Measurements from ENCODE around the gene EXD3. TPM values are rescaled to one million over a fixed set of nuclear protein-coding genes. Genes with fewer than 3 reads are reported as not detected.
"Not testable (repeated sequence)": the region's sequence is repeated elsewhere in the genome, so short reads cannot be mapped to it uniquely, and the experiment has no call there.

EXD3 gene
- total RNA-seq (ENCODE audit: unreplicated experiment) = 24.5 TPM
- long read RNA-seq, partial matches to known transcripts = 0 of 5 reads
- long read RNA-seq, other reads (novel, unspliced or antisense) = 2 of 5 reads

- H3K4me1 Mint-ChIP-seq (ENCODE audit: low read depth, unreplicated experiment) = peaks cover 3% of the 10 kb centered on the region
- H3K9me3 Mint-ChIP-seq (ENCODE audit: unreplicated experiment) = peaks cover 8% of the 10 kb centered on the region
- peak within 1 kb of the TSS; percentile 94 for H3K4me3 Mint-ChIP-seq (ENCODE audit: unreplicated experiment)
- TF ChIP-seq, protein P1, sequence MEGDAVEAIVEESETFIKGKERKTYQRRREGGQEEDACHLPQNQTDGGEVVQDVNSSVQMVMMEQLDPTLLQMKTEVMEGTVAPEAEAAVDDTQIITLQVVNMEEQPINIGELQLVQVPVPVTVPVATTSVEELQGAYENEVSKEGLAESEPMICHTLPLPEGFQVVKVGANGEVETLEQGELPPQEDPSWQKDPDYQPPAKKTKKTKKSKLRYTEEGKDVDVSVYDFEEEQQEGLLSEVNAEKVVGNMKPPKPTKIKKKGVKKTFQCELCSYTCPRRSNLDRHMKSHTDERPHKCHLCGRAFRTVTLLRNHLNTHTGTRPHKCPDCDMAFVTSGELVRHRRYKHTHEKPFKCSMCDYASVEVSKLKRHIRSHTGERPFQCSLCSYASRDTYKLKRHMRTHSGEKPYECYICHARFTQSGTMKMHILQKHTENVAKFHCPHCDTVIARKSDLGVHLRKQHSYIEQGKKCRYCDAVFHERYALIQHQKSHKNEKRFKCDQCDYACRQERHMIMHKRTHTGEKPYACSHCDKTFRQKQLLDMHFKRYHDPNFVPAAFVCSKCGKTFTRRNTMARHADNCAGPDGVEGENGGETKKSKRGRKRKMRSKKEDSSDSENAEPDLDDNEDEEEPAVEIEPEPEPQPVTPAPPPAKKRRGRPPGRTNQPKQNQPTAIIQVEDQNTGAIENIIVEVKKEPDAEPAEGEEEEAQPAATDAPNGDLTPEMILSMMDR (IDR thresholded peaks at IDR 0.05; ENCODE audit: partially characterized antibody, unreplicated experiment) = peak; percentile 78
- H3K27ac Mint-ChIP-seq (ENCODE audit: unreplicated experiment) = peak within 1 kb of the TSS; percentile 73
- DNase-seq = peak; percentile 96
- H3K27me3 Mint-ChIP-seq (ENCODE audit: unreplicated experiment) = peaks cover 8% of the 10 kb centered on the region
- no peaks in the 10 kb centered on the region for H3K36me3 Mint-ChIP-seq (ENCODE audit: unreplicated experiment)
Observed at GRCh38 chr9:137422604-137423513, at the start of gene EXD3, which contains the start of gene NOXA1. Gene EXD3 (minus strand): TSS chr9:137423162. CDS start chr9:137395357, 27,805 bp downstream. Gene NOXA1 (plus strand): TSS chr9:137423393. CDS start chr9:137423530, 137 bp downstream.

GRCh38 chr9:137470785-137471184, 47.8 kb upstream of the EXD3 start:
- H3K36me3 Mint-ChIP-seq (ENCODE audit: unreplicated experiment) = peaks cover 29% of the 10 kb centered on the region
- H3K27me3 Mint-ChIP-seq (ENCODE audit: unreplicated experiment) = peaks cover 10% of the 10 kb centered on the region
- TF ChIP-seq, protein P1 (IDR thresholded peaks at IDR 0.05; ENCODE audit: partially characterized antibody, unreplicated experiment) = no peak
- peaks cover 16% of the 10 kb centered on the region for H3K9me3 Mint-ChIP-seq (ENCODE audit: unreplicated experiment)
- peaks cover 2% of the 10 kb centered on the region for H3K4me1 Mint-ChIP-seq (ENCODE audit: low read depth, unreplicated experiment)
- H3K27ac Mint-ChIP-seq (ENCODE audit: unreplicated experiment) = no peak overlapping the region
- H3K4me3 Mint-ChIP-seq (ENCODE audit: unreplicated experiment) = peak overlapping the region; percentile 1
- no peak for DNase-seq

DNA sequence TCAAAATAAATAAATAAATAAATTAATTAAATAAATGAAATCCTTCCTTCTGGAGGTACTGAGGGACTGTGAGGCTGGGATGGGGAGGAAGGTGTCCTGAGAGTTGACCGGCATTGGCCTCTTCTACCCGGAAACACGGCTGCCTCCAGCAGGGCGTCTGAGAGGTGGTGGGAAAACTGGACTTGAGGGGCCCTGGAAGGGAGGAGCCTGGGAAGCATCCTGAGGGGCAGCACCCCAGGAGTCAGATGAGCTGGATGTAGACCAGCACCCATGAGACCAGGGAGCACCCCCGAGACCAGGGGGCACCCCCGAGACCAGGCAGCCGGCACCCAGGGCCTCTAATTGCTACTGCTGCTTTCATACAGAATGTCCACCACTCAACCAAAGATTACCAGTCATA, 44.9 kb upstream of the EXD3 start:
- no peak for DNase-seq
- Mint-ChIP-seq H3K4me1 (ENCODE audit: low read depth, unreplicated experiment) (peaks cover 2% of the 10 kb centered on the region), H3K27me3 (ENCODE audit: unreplicated experiment) (peaks cover 7% of the 10 kb centered on the region), H3K27ac (ENCODE audit: unreplicated experiment) (no peak overlapping the region), H3K4me3 (ENCODE audit: unreplicated experiment) (no peak overlapping the region), H3K36me3 (ENCODE audit: unreplicated experiment) (peaks cover 13% of the 10 kb centered on the region), H3K9me3 (ENCODE audit: unreplicated experiment) (peaks cover 12% of the 10 kb centered on the region)
- TF ChIP-seq, protein P1 (IDR thresholded peaks at IDR 0.05; ENCODE audit: partially characterized antibody, unreplicated experiment) = no peak

DNA sequence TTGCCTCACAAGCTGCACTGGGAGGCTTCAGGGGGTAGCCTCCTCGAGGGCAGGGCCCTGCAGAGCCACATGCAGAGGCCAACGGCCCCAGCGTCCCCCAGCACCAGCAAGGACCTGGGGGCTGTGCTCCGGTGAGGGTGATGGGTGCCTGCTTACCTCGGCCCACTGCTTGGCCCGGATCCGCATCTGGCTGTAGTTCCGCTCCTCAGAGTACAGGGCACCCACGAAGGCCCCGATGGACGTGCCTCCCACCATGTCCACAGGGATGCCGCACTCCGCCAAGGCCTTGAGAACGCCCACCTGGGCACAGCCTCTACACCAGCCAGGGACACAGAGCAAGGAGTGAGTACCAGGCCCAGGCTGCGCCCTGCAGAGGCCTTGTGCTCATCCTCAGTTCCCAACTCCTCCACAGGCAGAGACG, 44.2 kb upstream of the EXD3 start:
- peaks cover 7% of the 10 kb centered on the region for H3K27me3 Mint-ChIP-seq (ENCODE audit: unreplicated experiment)
- H3K9me3 Mint-ChIP-seq (ENCODE audit: unreplicated experiment) = peaks cover 9% of the 10 kb centered on the region
- H3K4me3 Mint-ChIP-seq (ENCODE audit: unreplicated experiment) = no peak overlapping the region
- TF ChIP-seq, protein P1 (IDR thresholded peaks at IDR 0.05; ENCODE audit: partially characterized antibody, unreplicated experiment) = no peak
- DNase-seq = no peak
- no peak overlapping the region for H3K27ac Mint-ChIP-seq (ENCODE audit: unreplicated experiment)
- peaks cover 10% of the 10 kb centered on the region for H3K36me3 Mint-ChIP-seq (ENCODE audit: unreplicated experiment)
- H3K4me1 Mint-ChIP-seq (ENCODE audit: low read depth, unreplicated experiment) = peaks cover 2% of the 10 kb centered on the region

- not testable (repeated sequence) for H3K4me1 Mint-ChIP-seq (ENCODE audit: low read depth, unreplicated experiment); H3K36me3 Mint-ChIP-seq (ENCODE audit: unreplicated experiment); H3K9me3 Mint-ChIP-seq (ENCODE audit: unreplicated experiment); DNase-seq; H3K27ac Mint-ChIP-seq (ENCODE audit: unreplicated experiment); H3K27me3 Mint-ChIP-seq (ENCODE audit: unreplicated experiment)
- peak overlapping the region; percentile 60 for H3K4me3 Mint-ChIP-seq (ENCODE audit: unreplicated experiment)
Observed at GRCh38 chr9:137466389-137467085, 43.6 kb upstream of the EXD3 start.

Measured in glutamatergic neuron (in vitro differentiated cells).